Stimulated activated effector memory CD8-positive, alpha-beta T cell treated with anti-CD3 and anti-CD28 coated beads, Interleukin-12 subunit alpha, Interleukin-12 subunit beta, amount 100 ng/mL, for 72 hours (primary cell): Measurements from ENCODE around the gene RNFT2.

Experiments
- ATAC-seq: fragments of 150-1000 bp; cut with Tn5 transposase; 2 replicates; pipeline ENCODE4 v1.10.0; 2021
- DNase-seq, 2 donors: peaks; one replicate each; pipeline ENCODE4 v3.0.0; 2021 to 2022; ENCODE audit warnings: low spot score in 2 of 2
- H3K27ac Mint-ChIP-seq: one replicate; pipeline ENCODE4 v1.8.0; 2022; ENCODE audit warnings: mild to moderate bottlenecking, mixed read lengths
- H3K36me3 Mint-ChIP-seq: one replicate; pipeline ENCODE4 v1.8.0; 2022; ENCODE audit warnings: mild to moderate bottlenecking, mixed read lengths
- H3K4me1 Mint-ChIP-seq: one replicate; pipeline ENCODE4 v1.8.0; 2022; ENCODE audit warnings: mixed read lengths
- H3K4me3 Mint-ChIP-seq: one replicate; pipeline ENCODE4 v1.8.0; 2022; ENCODE audit warnings: mild to moderate bottlenecking, mixed read lengths
- H3K9me3 Mint-ChIP-seq: one replicate; pipeline ENCODE4 v1.8.0; 2022; ENCODE audit warnings: mixed read lengths

RNFT2 gene

DNA sequence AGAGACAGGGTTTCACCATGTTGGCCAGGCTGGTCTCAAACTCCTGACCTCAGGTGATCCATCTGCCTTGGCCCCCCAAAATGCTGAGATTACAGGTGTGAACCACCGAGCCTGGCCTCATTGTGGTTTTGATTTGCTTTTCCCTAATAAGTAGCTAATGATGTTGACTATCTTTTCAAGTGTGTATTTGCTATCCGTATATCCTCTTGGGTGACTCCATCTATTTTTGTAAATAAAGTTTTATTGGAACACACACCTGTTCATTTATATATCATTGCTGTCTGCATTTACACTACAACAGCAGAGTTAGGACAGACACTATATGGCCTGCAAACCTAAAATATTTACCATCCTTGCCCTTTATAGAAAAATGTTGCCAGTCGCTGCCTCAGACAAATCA is 156.8 kb downstream of the RNFT2 start:
- no peak for ATAC-seq
- Mint-ChIP-seq H3K27ac (no peak overlapping the region), H3K4me3 (no peak overlapping the region), H3K36me3 (no peaks in the 10 kb centered on the region), H3K4me1 (no peaks in the 10 kb centered on the region), H3K9me3 (no peaks in the 10 kb centered on the region)
- DNase-seq = no peak

- H3K4me1 Mint-ChIP-seq = no peaks in the 10 kb centered on the region
- no peak overlapping the region for H3K4me3 Mint-ChIP-seq
- no peaks in the 10 kb centered on the region for H3K9me3 Mint-ChIP-seq
- no peak for ATAC-seq
- H3K36me3 Mint-ChIP-seq = no peaks in the 10 kb centered on the region
- no peak overlapping the region for H3K27ac Mint-ChIP-seq
- DNase-seq = no peak
Observed at GRCh38 chr12:116896411-116896924, 158.4 kb downstream of the RNFT2 start.

DNA sequence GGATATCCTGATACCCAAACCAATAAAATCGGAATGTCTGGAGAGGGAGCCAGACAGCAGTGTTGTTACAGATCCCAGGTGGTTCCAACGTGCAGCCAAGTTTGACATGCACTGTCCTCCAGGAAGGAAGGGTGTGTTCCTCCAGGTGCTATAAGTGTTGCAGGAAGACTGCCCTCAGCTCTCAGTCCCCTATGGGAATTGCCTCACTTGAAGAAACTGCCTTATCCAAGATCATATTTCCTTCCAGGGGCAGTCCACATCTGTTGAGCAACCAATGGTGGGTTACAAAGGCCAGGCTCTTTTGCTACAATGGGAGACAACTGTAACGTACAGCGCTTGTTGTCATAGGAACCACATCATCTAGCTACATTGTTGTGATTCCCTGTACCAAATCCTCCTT is 159.4 kb downstream of the RNFT2 start:
- DNase-seq = no peak
- Mint-ChIP-seq H3K36me3 (no peaks in the 10 kb centered on the region), H3K4me3 (no peak overlapping the region), H3K4me1 (no peaks in the 10 kb centered on the region), H3K9me3 (no peaks in the 10 kb centered on the region), H3K27ac (no peak overlapping the region)
- ATAC-seq = no peak

DNA sequence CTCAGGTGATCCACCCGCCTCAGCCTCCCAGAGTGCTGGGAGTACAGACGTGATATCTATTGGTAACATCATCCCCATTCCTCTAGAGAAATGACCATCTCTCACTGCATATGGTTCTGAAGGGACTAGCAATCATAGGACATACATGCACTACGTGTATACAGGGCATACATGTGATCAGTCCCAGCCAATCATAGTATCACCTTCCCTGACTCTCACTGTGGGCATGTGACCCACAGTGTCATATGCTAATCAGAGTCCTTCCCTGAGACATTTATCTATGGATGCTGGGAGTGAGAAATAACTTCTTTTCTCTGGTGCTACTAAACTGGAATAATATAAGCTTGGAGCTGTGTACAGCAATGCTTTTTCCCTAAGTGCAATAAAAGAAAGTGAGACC is 160.6 kb downstream of the RNFT2 start:
- ATAC-seq = no peak
- Mint-ChIP-seq H3K4me1 (no peaks in the 10 kb centered on the region), H3K4me3 (no peak overlapping the region), H3K36me3 (no peaks in the 10 kb centered on the region), H3K9me3 (no peaks in the 10 kb centered on the region), H3K27ac (no peak overlapping the region)
- DNase-seq = no peak

GRCh38 chr12:116901612-116902011 is 163.5 kb downstream of the RNFT2 start:
- no peak for ATAC-seq
- DNase-seq = no peak
- Mint-ChIP-seq H3K9me3 (no peaks in the 10 kb centered on the region), H3K36me3 (no peaks in the 10 kb centered on the region), H3K4me1 (no peaks in the 10 kb centered on the region), H3K27ac (no peak overlapping the region), H3K4me3 (no peak overlapping the region)
